Lung microvascular endothelial cell (primary cell): ENCODE data around the gene SLC25A22. TPM values are rescaled to one million over a fixed set of nuclear protein-coding genes. Genes with fewer than 3 reads are reported as not detected.
A peak's percentile ranks its signal among the peaks of the same experiment; 100 is the strongest.

ENCODE experiments used
- DNase-seq, 2 donors: peaks; one replicate each; pipeline versions ENCODE4 v3.0.0 to v3.0.0-alpha.2; 2010; ENCODE audit warnings: low read depth in 2 of 2
- total RNA-seq: library from RNA; depleted of rRNA; stranded (reverse); fragments of >200 nt; gene quantifications from 2 replicates; pipeline ENCODE4 v1.2.1, GENCODE V29; 2014

SLC25A22 gene
- total RNA-seq, 1 donor from 2014 or later, result 6.3 TPM

DNA sequence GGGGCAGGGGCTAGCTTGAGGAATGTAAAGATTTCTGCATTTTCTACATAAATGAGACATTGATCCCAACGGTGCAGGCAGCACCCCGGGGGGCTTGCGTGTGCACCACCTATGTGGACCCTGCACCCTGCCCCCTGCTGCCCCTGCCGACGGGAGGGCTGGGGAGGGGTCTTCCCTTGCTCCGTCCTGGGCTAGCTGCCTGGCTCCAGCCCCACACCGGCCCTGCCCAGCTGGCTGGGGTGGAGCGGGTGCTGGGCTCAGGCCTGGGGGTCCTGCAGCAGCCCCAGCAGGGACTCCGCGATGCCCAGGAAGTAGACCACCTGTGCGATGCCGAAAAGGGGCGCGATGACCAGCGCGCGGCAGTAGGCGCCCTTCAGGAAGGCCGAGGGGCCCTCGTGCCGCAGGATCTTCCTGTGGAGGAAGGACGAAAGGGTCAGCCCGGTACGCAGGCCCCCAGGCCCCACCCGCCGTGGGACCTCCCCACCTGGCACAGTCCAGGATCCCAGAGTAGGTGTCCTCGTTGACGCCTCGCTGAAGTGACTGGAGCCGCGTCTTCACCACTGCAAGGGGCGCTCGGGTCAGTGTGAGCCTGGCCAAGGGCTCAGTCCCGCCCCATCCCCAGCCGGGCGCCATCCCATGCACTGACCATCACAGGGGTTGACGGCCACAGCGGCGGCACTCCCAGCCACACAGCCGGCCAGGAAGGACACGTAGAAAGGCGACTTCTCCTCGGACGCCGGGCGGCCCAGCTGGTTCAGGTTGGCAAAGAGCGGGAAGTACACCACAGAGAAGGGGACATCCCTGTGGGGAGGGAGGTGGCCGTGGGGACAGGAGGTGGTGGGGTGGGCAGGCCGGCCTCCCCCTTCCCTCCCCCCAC lies 6.2 kb downstream of the SLC25A22 start:
- no peak for DNase-seq

DNA sequence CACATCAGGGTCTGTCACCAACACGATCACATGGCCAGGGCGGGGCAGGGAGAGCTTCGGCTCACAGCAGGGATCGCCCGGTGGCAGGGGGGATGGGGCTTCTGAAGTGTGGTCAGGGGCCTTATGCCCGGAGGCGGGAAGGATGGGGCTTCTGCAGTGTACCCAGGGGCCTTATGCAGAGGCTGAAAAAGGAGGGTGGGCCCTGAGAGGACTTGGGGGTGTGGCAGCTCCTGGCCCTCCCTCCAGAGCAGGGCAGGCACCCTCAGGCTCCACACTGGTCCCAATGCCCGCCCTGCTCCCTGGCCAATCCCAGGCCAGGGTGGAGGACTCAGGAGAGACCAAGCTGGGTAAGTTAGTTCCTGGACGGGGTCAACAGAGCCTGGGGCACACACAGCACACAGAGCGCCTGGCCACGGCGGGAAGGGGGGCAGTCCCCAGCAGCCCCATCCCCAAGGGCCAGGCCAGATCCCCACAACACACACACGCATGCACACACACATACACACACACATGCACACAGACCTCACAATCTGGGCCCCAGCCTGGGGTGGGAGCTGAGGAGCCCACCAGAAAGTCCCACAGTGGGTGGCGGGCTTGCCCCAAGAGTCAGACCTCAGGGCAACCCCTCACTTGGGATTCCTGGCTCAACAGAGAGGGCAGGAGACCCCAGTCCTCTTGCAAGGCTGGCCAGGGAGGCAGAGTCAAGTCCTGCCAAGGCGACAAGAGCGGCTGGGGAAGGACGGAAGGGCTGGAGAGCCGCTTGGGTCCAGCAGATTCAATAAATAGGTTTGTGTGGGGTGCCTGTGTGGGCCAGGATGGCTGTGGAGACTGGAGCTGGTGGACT lies 7.1 kb downstream of the SLC25A22 start:
- no peak for DNase-seq

DNA sequence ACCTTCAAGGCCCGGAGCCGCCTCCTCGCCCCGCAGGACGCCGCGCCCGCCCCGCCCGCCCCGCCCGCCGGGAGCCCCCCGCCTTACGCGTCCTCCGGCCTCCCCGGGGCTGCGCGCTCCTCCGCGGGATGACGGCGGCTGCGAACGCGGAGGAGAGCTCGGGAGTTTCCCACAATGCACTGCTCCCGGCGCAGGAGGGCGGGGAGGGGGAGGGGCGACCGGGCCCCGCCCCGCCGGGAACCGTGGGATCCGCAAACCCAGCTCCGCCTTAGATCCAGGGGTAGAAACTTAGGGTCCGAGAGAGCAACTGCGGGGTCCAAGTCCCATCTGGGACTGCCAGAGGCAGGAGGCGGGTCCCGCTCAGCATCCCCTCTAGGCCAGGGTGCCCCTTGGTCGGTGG lies 8.1 kb downstream of the SLC25A22 start, which contains the start of gene CEND1:
Gene CEND1, minus strand, starts transcription at position 148 of the 400 bp plus-strand sequence. CDS start 1,514 bp downstream, outside the sequence.
- DNase-seq, result peak; percentile 34 to 45

DNA sequence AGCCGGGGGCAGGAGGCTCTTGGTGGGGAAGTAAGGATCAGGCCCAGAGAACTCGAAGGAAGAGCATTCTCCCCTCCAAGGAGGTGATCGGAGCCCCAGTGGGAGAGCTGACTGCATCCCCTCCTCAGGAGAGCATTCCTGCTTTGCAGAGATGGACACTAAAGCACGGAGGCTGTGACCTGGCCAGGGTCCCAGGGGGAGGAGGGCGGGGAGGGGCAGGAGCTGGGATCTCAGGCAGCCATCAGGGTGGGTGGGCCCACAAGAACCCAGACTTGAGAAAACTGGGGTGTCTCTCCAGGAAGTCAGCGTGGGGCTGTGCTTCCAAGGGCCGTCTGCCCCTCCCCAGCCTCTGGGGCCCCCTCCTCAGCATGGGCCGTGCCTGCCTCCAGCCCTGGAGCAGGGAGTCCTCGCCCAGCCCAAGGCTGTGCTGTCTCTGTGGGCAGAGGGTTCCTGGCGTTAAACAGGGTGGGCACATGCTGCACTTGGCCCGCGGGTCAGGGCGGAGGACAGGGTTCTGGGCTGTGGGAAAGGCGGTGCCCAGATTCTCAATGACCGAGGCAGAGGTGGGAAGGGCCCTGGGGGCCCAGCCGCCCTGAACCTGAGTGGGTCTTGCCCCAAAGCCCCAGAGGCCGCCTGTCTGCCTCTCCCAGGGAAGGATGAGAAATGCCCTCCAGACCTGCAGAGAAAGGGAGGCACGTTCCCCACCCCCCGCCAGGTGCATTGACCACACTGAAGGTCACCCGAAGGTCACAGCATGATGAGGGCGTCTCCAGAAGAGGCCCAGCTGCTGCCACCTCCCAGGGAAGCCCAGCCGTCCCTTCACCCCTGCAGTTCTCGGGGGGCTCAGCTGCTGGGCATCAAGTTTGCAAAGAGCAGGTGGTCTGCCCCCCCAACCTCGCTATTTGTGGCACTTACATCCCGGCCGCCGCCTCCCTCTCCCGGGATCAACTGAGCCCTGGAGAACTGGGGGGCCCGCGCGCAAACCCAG lies 8.8 kb downstream of the SLC25A22 start:
- DNase-seq, result no peak

DNA sequence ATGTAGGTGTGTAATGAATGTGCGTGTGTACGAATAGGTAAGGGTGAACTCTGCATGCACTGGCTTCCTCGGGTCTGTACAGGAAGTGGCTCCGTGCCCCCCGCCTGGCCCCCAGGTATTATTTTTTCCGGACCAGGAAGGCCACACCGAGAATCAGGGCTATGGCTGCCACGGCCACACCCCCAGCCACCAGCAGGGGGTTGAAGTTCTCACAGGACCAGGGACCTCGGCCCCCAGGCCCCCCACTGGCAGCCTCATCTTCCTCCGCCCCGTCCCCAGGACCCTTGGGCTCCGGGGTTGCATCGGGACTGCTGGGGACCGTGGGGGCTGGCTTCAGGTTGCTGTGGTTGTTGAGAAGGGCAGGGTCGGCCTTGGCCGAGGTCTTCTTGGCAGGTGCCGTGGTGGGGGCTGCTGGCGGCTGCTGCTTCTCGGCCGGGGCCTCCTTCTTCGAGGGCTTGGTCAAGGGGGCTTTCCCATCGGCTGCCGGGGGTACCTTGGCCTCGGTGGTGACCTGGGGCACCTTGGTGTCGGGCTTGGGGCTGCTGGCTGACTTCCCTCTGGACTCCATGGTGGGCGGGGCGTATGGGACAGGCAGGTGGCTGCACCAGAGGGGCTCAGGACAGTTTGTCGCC lies 10.0 kb downstream of the SLC25A22 start:
- DNase-seq, result peak in 1 of 2 donors; percentile 32

DNA sequence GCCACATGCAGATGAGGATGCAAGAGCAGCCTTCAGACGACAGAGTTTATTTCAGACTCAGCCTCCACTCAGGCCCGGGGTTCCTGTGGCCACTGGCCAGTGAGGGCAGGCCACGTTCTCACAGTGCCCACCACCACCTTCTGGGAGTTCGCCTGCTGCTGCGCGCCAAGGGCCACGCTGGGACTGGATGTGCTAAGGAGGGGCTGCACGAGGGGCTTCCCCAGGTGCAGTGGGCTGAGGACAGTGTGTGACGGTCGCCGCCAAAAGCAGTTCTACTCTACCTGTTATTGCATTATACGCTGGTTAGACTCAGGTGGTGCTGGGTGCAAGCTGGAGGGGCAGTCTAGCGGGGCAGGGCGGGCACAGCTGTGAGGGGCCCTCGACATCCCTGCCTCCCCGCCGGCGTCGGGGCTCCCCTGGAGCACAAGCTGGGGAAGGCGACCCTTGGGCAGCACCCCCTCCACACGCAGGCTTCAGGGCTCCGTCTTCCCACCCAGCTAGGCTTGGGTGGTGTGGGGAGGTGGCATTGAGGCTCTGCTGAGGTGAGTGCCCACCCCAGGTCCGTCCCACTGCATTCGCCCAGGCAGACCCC lies 10.9 kb downstream of the SLC25A22 start:
- DNase-seq, result no peak

DNA sequence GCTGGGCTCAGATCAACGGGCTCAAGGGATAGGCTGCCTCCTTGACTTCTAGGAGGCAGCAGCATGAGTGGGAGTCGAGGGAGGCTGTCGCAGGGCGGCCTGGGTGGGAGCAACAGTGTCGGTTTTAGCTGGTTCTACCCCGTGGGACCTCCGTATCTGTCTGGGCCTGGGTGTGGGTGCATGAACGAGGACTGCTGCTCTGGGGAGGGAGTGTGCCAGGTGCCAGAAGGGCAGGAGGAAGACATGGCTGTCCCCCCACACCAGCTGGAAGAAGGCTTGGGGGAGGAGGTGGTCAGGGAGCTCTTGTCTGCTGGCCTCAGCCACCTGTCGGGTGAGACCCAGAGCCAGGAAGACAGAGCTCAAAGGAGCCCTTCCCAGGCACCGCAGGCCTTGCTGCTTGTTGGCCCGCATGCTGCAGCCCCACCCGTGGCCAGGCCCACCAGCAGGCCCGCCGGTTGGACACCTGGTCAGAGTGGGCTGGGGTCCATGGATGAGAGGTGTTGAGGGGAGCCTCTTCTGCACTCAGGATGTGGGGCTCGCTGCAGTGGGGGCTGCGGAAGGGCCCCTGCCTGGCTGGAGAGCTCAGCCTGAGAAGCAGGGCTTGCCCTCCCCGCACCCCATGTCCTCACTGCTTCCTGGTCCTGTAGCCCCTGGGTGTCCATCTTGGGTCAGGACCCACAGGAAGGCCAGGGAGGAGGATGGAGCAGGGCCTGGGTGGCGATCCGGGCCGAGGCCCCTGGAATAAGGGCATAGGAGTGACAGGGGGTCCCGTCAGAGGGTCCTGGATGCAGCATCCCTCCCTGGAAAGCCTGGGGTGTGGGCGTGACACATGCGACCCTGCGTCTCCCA lies 11.6 kb downstream of the SLC25A22 start:
- no peak for DNase-seq

DNA sequence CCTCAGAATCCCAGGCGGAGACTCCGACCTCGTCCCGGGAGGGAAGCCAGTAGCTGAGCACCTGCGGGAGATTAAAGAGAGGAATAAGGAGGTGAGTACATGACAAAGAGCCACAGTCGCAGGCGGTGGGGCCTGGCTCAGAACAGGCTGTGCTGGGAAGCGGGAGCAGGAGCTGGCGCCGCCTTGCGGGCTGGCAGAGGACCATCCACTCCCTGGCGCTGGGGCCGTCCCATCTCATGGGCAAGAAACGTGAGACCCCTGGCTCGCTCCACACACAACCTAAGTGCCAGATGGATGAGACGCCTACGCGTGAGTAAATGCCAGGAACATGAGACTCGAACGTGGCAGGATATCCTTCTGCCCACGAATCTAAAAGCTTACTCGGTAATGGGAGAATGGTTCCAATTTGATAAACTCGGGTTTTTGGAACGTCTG lies 14.5 kb downstream of the SLC25A22 start:
- peak; percentile 67 to 82 for DNase-seq

DNA sequence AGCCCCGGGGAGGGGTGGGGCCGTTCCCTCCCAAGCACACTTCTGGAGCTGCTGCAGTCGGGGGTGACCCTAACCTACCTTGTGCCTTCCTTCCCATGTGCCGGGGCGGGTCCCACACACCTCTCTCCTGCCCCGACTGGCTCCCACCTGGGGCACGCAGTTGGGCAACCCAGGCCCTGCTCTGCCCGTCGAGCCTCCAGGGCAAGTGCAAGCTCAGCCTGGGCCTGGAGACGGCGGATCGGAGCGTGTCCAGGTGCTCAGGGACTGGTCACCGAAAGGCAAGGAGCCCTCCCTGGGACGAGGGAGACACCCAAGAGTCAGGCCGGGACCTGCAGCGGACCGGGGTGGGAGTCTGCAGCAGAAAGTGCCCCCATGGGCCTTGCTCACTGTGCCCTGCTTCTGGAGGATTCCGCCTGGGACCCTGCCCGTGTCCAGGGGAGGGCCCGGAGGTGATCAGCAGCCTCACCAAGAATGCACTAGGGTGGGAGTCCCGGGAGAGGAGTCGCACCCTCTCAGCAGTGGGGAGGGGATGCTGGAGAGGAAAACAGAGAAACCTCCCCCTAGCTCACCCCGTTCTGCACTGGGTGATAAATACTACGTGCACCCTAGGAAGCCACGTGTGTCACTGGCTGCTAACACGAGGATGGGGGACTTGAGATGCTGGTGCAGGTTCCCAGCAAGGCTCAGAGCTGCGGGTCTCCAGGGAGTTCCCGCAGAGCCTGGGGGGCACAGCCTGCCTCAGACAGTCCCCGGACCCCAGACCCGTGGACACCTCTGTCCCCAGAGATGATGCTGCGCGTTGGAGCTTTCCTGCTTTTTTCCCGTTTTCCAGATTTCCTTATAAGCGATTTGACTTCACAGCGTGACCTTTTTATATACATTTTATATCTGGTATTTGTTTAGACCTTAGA lies 15.6 kb downstream of the SLC25A22 start:
- DNase-seq, result no peak

DNA sequence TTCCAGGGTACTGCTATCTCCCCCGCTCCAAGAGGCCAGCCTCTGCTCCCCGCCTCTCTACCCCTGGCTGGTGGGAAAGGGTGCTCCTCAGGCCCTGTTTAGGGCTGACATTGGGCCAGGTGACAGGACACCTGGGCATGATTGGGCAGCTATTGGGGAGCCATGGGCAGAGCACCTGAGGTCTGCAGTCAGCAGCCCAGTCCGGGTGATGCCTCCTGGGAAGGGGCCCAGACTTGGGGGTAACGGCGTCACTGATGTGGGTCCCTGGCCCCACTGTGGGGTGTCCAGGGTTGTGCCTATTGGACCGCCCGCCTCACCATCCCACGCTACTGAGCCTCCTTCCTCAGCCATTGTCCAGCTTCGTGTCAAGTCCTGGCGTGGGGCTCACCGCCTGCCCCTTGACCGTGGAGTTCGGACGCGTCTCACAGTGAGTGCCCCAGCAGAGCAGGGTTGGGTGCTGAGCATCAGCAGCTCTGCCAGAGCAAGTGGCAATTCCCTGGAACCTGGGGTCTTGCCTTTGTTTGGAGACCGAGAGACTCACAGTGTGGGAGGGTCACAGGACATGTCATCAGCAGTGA lies 18.0 kb downstream of the SLC25A22 start:
- no peak for DNase-seq

DNA sequence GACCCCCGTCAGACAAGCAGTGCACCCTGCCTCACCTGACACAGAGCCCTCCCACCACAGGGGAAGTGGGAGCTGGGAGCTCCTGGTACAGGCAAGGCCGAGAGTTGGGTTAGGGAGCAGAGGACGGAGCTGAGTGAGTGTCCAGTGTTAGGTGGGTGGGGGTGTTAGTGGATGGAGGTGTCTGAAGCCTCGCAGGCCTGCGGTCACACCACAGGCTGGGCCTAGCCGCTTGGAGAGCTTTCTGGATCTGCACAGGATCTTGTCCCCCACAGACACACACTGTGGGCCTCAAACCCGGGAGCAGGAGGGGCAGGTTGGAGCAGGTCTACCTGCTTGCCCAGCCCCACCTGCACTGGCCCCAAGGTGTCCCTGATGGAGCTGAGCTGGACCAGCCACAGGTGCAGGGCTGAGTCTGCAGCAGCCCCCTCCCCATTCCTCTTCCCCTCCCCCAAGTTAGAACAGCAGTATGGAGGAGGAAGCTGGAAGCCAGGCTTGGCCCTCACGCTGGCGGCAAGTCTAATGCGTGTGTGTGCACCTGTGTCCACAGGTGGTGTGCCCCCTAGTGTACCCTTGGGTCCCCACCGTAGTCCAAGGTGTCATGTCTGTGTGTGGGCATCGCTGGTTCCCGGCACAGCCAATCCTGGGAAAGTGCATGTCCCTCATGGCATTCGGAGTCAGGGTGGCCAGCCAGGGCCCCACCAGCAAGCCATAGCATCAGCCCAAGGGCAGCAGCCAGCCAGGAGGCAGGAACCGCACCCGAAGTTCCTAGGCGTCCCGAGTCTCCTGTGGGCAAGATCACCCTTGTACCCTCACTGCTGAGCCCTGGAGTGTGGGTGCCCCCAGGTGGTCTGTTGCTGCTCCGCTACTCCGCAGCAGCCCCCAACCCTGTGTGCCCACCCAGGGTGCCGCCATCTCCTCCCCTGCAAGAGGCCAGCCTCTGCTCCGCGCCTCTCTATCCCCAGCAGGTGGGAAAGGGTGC lies 18.8 kb downstream of the SLC25A22 start:
- no peak for DNase-seq

DNA sequence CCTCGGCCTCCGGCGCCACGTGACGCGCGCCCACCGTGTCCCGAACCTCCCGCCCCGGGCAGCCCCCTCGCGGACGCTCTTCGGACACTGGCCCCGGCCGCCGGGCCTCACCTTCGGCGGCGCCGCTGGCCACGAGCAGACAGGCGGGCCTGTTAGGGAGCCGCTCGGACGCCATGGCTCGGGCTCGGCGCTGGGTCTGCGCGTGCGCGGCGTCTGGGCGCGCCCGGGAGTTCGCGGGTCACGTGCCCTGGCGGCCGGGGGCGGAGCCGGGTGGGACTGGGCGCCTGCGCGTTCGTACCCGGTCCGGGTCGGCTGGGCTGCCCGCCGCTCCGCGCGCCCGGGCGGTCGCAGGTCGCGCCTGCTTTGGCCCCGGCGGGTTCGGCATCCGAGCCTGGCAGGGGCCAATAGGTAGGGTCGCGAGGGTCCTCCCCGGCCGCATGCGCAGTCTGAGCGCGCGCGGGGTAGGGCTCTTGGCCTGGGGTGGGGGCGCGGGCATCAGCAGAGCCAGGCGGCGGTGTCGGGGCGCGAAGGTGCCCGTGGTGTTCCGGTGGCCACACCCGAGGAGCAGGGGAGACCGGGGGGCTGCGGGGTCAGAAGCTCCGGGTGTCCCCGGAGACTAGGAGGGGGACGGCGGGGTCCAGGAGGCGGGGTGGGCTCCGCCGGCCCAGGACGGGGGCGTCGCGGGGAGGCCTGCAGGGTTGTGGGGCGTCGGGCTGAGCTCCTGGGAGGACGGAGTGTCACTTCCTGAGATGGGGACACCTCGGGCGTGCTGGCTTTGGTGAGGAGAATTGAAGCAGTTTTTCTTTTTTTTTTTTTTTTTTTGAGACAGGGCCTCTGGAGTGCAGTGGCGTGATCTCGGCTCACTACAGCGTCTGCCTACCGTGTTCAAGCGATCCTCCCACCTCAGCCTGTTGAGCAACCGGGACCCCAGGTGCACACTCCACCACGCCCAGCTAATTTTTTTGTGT lies 20.5 kb downstream of the SLC25A22 start, which contains the start of gene GATD1:
Gene GATD1, minus strand, starts transcription at position 200 of the 968 bp plus-strand sequence. Its CDS starts 25 bp downstream, at position 175.
- peak; percentile 87 to 92 for DNase-seq

DNA sequence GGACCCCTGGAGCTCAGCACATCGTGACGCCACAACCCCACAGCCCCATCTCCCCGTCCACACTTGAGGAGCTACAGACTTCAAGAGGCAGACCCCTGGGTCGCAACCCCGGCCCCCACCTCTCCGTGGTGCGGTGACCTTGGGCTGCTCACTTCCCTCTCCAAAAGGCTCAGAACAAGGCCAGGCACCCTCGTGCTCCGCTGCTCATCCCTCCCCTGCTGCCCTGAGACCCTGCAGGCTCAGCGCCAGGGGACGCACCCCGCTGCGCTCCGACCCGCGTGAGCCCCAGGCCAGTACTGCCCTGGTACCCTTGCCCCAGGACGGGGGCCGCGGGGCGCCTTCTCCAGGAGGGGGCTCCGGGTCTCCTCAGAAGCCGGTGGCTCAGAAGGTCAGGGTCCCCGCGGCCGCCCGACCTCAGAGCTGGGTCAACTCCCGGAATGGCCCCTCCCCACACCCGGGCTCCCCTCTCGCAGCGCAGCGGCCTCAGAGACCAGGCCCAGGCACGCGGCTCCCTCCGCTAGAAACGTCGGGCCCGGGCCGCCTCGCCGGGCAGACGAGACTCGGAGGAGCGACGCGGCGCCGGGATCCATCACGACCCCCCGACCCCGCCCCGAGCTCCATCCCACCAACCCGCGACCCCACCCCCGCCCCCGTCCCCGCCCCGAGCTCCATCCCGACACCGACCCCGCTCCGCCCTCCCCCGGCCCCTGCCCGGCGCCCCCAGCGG lies 21.4 kb downstream of the SLC25A22 start:
- DNase-seq, result peak; percentile 40 to 50

DNA sequence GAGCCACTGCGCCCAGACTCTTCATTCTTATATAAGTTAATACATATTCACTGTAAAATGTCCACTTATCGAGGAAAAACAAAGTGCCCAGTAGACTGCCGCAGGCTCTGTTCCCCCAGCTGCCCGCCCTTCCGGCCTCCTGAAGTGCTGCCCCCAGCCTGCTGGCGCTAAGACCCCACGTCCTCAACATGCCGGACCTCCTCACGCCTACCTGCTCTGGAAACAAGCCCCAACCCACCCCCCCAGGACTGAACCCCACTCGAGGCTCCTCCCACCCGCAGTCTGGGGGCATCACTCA lies 21.9 kb downstream of the SLC25A22 start:
- DNase-seq, result no peak
